NCI-H128 (cell line): Measurements from ENCODE around the gene AMER3.
A peak's percentile ranks its signal among the peaks of the same experiment; 100 is the strongest.
"Not testable (repeated sequence)": the region's sequence is repeated elsewhere in the genome, so short reads cannot be mapped to it uniquely, and the experiment has no call there.

ENCODE experiments used
- DNase-seq: peaks from one replicate; lab custom pipeline; 2025; ENCODE audit not compliant: unreplicated experiment; lab: John Stamatoyannopoulos, UW

The AMER3 gene, protein sequence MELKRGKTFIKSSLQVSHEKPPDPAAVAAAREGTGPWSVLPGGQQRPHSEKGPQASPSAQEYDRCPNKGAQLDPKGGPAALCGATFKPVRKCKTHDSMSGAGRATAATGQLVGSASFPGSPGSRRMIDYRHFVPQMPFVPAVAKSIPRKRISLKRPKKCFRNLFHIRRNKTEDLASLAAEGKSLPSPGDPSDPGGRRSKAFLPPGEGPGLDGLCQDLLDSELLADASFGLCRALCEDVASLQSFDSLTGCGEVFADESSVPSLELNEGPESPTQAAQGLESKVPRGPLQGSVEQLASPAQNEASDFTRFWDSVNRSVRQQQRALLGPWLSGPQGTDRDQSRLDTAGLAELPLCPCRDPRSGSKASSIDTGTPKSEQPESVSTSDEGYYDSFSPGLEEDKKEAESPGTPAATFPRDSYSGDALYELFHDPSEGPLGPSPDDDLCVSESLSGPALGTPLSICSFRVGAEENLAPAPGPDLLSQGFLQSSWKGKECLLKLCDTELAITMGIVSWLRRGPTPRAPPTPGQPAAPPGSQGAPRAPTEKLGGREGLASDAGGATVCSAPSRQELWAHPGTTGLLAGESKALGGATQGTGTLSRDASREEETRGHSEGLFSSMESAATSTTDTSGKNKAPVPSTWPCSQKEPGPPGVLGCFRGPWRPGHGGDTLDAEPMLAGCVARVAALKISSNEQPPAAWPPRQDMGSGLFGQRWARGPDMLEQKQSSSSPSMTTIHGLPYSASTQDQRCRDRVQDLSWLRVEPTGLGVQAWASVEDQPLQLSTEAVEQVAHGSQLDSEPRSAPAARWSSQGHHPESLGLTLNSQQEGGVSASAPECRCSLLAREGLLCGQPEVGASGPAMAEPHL

GRCh38 chr2:130755256-130756052 is at the start of gene AMER3:
Gene AMER3, plus strand, starts transcription at chr2:130755540. Its CDS starts 6,533 bp downstream, at chr2:130762073.
- peak; percentile 21 for DNase-seq

DNA sequence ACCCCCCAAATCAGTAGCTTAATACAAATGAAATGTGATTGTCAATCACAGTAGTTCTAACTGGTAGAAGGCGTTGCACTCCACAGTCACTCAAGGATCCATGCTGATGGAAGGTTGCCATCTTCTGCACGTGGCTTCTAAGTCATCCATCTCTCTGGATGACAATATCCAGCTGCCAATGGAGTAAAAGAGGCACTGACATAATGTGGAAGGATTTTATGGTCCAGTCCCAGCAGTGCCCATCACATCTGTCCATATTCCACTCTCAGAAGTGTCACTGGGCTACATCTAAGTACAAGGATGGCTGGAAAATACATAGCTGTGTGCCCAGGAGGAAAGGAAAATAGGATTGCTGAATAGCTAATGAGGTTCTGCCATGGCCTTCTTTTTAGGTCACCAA is 40.5 kb upstream of the AMER3 start:
- DNase-seq: not testable (repeated sequence)

DNA sequence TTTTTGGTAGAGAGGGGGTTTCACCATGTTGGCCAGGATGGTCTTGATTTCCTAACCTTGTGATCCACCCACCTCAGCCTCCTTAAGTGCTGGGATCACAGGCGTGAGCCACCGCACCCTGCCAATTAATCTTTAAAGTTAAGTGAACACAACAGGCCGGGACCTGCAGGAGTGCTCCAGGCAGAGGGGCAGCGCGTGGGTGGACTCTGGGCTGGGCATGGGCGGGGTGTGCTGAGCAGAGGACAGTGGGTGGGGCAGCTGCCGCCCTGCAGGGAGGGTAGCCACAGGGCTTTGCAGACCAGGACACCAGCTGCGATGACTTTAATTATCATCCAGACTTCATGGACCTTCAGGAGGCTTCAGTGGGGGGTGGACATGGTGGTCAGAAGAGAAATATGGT is 35.3 kb upstream of the AMER3 start:
- no peak for DNase-seq

GRCh38 chr2:130720528-130720927 is 34.8 kb upstream of the AMER3 start:
- no peak for DNase-seq

- no peak for DNase-seq
Measured at GRCh38 chr2:130724455-130724854, 30.9 kb upstream of the AMER3 start.

DNA sequence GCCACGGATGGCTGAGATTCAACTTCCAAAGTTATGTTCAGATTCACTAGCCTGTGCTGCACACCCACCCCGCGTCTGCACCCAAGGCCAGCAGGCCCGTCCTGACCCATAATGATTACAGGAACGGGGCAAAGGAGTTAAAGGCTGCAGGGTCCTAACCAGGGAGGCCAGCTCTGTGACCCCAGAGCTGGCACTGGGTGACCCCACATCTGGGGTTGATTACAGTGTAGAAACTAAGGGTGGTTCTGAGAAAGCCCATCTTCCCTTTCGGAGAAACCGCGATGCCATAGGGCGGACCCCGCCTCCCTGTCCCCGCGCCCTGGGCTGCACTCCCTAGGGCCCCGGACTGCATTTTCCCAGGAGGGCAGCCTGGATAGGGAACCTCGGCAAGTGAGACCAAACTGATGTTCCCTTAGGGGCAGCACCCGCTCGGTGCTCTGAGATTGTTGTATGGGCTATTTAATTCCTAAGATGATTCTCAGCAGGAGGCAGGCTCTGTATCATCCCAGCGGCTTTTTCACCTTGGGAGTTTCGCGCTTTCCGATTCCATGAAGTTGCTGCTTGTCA is 28.6 kb upstream of the AMER3 start:
- no peak for DNase-seq

GRCh38 chr2:130727286-130727924 is 27.9 kb upstream of the AMER3 start:
- peak; percentile 79 for DNase-seq

DNA sequence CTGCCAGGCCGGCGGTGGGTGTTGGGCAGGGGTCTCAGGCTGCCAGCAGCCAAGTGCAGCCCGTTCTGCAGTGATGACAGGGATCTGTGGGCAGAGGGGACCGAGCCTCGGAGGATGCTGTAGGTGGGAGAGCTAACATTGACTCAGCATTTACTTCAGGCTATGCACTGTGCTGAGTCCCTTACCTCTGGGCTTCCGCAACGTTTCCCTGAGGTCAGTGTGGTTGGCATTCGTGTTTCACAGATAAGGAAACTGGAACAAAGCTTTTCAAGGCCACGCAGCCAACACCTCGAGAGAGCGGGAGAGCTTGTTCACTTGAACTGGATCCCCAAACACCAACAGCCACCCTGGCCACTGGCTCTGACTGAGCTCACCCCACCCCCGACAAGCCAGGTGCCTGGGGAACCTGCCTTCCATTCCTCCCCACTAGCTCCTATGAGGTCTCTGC is 27.3 kb upstream of the AMER3 start:
- DNase-seq: no peak

GRCh38 chr2:130728549-130729316 is 26.6 kb upstream of the AMER3 start, which contains the start of gene GPR148:
Gene GPR148, plus strand, starts transcription at chr2:130729070. Its CDS starts 82 bp downstream, at chr2:130729152.
- DNase-seq: peak; percentile 76

DNA sequence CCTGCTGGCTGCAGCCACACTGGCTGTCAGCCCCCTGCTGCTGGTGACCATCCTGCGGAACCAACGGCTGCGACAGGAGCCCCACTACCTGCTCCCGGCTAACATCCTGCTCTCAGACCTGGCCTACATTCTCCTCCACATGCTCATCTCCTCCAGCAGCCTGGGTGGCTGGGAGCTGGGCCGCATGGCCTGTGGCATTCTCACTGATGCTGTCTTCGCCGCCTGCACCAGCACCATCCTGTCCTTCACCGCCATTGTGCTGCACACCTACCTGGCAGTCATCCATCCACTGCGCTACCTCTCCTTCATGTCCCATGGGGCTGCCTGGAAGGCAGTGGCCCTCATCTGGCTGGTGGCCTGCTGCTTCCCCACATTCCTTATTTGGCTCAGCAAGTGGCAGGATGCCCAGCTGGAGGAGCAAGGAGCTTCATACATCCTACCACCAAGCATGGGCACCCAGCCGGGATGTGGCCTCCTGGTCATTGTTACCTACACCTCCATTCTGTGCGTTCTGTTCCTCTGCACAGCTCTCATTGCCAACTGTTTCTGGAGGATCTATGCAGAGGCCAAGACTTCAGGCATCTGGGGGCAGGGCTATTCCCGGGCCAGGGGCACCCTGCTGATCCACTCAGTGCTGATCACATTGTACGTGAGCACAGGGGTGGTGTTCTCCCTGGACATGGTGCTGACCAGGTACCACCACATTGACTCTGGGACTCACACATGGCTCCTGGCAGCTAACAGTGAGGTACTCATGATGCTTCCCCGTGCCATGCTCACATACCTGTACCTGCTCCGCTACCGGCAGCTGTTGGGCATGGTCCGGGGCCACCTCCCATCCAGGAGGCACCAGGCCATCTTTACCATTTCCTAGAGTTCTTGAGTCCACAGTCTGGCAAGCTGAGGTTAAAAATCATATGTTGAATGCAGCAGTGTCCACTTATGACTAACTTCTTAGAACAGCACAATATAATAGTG is 25.7 kb upstream of the AMER3 start:
- no peak for DNase-seq

DNA sequence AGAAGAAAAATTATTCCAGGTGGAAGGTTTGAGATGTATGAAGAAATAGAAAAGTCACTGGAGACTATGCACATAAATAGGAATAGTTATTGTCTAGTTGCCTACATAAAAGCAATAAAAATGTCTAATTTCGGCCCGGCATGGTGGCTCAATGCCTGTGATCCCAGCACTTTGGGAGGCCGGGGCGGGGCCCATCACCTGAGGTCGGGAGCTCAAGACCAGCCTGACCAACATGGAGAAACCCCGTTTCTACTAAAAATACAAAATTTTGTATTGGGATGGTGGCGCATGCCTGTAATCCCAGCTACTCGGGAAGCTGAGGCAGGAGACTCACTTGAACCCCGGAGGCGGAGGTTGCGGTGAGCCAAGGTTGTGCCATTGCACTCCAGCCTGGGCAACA is 23.1 kb upstream of the AMER3 start:
- DNase-seq: not testable (repeated sequence)

DNA sequence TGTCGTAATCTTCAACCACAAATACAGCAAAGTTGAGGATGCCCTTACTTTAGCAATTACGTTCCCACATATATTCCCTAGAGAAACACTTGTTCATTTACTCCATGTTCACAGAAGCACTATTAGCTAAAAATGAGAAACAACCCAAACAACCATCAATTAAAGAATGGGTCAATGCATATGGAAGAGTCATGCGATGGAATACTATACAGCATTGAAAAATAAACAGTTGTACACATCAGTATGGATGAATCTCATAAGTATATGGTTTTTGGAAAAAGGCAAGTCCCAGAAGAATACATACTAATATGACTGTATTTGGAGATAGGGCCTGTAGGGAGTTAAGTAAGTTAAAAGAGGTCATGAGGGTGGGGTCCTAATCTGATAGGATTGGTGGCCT is 20.1 kb upstream of the AMER3 start:
- no peak for DNase-seq

DNA sequence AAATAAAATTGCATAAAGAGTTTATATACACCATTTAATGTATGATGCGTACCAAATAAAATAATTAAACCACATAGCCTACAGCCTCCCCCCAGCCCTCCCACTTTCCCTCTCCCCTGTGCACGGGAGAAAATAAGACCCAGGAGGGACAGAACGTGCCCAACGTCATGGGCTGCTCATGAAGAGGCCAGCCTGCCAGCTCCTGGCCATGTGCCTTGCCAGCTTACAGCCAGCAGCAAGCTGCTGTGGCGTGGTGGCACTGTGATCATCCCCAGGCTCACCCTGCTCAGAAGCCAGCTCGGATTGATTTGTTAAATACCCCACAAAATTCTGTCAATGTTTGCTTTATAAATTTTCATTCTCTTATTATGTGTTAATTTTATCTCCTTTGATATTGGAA is 18.9 kb upstream of the AMER3 start:
- DNase-seq: no peak

GRCh38 chr2:130737592-130737991 is 17.7 kb upstream of the AMER3 start:
- DNase-seq: no peak

GRCh38 chr2:130740671-130741070 is 14.7 kb upstream of the AMER3 start:
- no peak for DNase-seq

- no peak for DNase-seq
Measured at GRCh38 chr2:130743278-130743677, 12.1 kb upstream of the AMER3 start.

DNA sequence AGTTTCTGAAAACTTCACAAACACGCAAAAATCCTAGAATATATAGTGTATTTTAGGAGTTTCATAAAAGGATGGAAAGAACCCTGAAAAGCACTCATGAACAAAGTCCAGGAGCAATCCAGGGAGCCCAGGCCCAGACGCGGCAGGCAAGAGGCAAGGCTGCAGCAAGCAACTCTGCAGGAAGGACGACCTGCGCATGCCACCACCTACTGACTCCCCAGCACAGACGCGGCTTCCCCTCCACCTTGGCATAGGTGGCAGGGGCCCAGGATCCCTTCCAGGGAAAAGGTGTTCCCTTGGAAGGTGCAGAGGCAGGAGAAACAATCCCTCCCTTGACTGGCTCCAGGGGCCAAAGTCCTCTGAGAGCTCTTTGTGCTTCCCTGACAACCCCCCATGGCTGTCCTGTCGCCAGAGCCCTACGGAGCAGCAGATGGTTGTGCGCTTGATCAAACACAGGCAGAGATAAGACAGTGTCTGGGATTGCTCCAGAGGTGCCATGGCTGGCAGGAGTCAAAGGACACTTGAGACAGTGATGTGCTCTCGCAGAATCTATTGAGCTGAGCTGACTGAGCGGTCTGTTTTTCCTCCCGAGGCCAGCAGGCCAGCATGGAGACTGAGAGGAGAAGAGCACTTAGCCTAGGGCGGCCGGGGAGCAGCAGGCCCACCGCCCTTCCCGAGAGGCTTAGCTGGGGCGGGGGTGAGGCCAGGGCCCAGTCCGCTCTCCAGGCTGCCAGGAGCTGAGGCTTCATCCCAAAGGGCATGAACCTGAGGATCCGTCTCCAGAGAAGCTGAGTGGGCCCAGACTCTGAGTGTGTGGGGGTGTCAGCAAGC is 10.8 kb upstream of the AMER3 start:
- no peak for DNase-seq
